ENCODE measurements around the gene TMEM53.
"Not testable (repeated sequence)": the region's sequence is repeated elsewhere in the genome, so short reads cannot be mapped to it uniquely, and the experiment has no call there.

TMEM53 gene

DNA sequence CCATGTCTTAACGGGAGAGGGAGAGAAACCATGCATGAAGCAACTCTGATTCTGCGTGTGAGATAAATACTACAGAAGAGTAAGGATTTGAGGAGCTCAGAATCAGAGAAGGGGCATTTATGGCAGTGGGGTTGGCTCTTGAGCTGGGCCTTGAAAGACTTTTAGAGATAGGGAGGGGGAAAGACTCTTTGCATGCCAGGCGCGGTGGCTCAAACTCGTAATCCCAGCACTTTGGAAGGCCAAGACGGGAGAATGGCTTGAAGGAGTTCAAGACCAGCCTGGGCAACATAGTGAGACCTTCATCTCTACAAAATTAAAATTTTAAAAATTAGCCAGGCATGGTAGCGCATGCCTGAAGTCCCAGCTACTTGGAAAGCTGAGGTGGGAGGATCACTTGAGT is 905 bp upstream of the TMEM53 start:
- no peak for DNase-seq
- H3K27me3 ChIP-seq (ENCODE audit: insufficient read depth, low read depth, severe bottlenecking): no peaks in the 10 kb centered on the region
- peak overlapping the region; percentile 57 for H3K4me3 ChIP-seq (ENCODE audit: low read depth, low read length)
- H3K27ac ChIP-seq: no peak overlapping the region
- no peaks in the 10 kb centered on the region for H3K9me3 ChIP-seq (ENCODE audit: severe bottlenecking)
- H3K36me3 ChIP-seq: no peaks in the 10 kb centered on the region
- TF ChIP-seq, protein P1, sequence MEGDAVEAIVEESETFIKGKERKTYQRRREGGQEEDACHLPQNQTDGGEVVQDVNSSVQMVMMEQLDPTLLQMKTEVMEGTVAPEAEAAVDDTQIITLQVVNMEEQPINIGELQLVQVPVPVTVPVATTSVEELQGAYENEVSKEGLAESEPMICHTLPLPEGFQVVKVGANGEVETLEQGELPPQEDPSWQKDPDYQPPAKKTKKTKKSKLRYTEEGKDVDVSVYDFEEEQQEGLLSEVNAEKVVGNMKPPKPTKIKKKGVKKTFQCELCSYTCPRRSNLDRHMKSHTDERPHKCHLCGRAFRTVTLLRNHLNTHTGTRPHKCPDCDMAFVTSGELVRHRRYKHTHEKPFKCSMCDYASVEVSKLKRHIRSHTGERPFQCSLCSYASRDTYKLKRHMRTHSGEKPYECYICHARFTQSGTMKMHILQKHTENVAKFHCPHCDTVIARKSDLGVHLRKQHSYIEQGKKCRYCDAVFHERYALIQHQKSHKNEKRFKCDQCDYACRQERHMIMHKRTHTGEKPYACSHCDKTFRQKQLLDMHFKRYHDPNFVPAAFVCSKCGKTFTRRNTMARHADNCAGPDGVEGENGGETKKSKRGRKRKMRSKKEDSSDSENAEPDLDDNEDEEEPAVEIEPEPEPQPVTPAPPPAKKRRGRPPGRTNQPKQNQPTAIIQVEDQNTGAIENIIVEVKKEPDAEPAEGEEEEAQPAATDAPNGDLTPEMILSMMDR (IDR thresholded peaks at IDR 0.05; ENCODE audit: low read depth, low read length): no peak

GRCh38 chr1:44673675-44674112 is 587 bp downstream of the TMEM53 start:
- H3K36me3 ChIP-seq: no peaks in the 10 kb centered on the region
- TF ChIP-seq, protein P1 (IDR thresholded peaks at IDR 0.05; ENCODE audit: low read depth, low read length): no peak
- peak overlapping the region; percentile 91 for H3K27ac ChIP-seq
- no peaks in the 10 kb centered on the region for H3K27me3 ChIP-seq (ENCODE audit: insufficient read depth, low read depth, severe bottlenecking)
- DNase-seq: no peak
- H3K4me3 ChIP-seq (ENCODE audit: low read depth, low read length): peak overlapping the region; percentile 57
- no peaks in the 10 kb centered on the region for H3K9me3 ChIP-seq (ENCODE audit: severe bottlenecking)

GRCh38 chr1:44672961-44673674 is 1.2 kb downstream of the TMEM53 start:
- Histone ChIP-seq H3K27me3 (ENCODE audit: insufficient read depth, low read depth, severe bottlenecking) (no peaks in the 10 kb centered on the region), H3K4me3 (ENCODE audit: low read depth, low read length) (peak overlapping the region; percentile 57), H3K27ac (peak overlapping the region; percentile 91), H3K36me3 (no peaks in the 10 kb centered on the region), H3K9me3 (ENCODE audit: severe bottlenecking) (no peaks in the 10 kb centered on the region)
- no peak for DNase-seq
- TF ChIP-seq, protein P1 (IDR thresholded peaks at IDR 0.05; ENCODE audit: low read depth, low read length): no peak

- no peaks in the 10 kb centered on the region for H3K9me3 ChIP-seq (ENCODE audit: severe bottlenecking)
- no peaks in the 10 kb centered on the region for H3K27me3 ChIP-seq (ENCODE audit: insufficient read depth, low read depth, severe bottlenecking)
- no peaks in the 10 kb centered on the region for H3K36me3 ChIP-seq
- H3K27ac ChIP-seq: no peak overlapping the region
- no peak overlapping the region for H3K4me3 ChIP-seq (ENCODE audit: low read depth, low read length)
- TF ChIP-seq, protein P1 (IDR thresholded peaks at IDR 0.05; ENCODE audit: low read depth, low read length): no peak
- no peak for DNase-seq
Observed at GRCh38 chr1:44672254-44672955, 1.9 kb downstream of the TMEM53 start.

GRCh38 chr1:44670751-44671640 is 3.3 kb downstream of the TMEM53 start:
- TF ChIP-seq, protein P1 (IDR thresholded peaks at IDR 0.05; ENCODE audit: low read depth, low read length): no peak
- no peak for DNase-seq
- Histone ChIP-seq H3K27ac (no peak overlapping the region), H3K27me3 (ENCODE audit: insufficient read depth, low read depth, severe bottlenecking) (no peaks in the 10 kb centered on the region), H3K36me3 (no peaks in the 10 kb centered on the region), H3K9me3 (ENCODE audit: severe bottlenecking) (no peaks in the 10 kb centered on the region), H3K4me3 (ENCODE audit: low read depth, low read length) (no peak overlapping the region)

- not testable (repeated sequence) for H3K9me3 ChIP-seq (ENCODE audit: severe bottlenecking); H3K4me3 ChIP-seq (ENCODE audit: low read depth, low read length); DNase-seq
Observed at GRCh38 chr1:44666719-44667118, 7.6 kb downstream of the TMEM53 start.

More at GRCh38 chr1:44666719-44667118, 7.6 kb downstream of the TMEM53 start:
- H3K27me3 ChIP-seq (ENCODE audit: insufficient read depth, low read depth, severe bottlenecking); H3K27ac ChIP-seq; H3K36me3 ChIP-seq: not testable (repeated sequence)

Measured in WERI-Rb-1 (cell line).